Epithelial cell of proximal tubule (primary cell): ENCODE measurements around the gene ARID3B. TPM values are rescaled to one million over a fixed set of nuclear protein-coding genes. Genes with fewer than 3 reads are reported as not detected.

Experiments
- DNase-seq: peaks from one replicate; pipeline ENCODE4 v3.0.0-alpha.2; 2011; ENCODE audit warnings: low read depth
- H3K4me3 ChIP-seq: 2 replicates; pipeline ENCODE4 v1.5.1; 2011; ENCODE audit warnings: low read depth, mild to moderate bottlenecking, low read length
- total RNA-seq: library from RNA; depleted of rRNA; stranded (reverse); fragments of >200 nt; gene quantifications from 2 replicates; pipeline ENCODE4 v1.2.3, GENCODE V29; 2015
- TF ChIP-seq, protein P1 (sequence below): conservative IDR thresholded peaks from 2 replicates; pipeline ENCODE4 v1.5.1; 2012; ENCODE audit warnings: low read depth, mild to moderate bottlenecking, low read length

Gene ARID3B
- total RNA-seq, 1 donor from 2014 or later, result 22.4 TPM

- TF ChIP-seq, protein P1, sequence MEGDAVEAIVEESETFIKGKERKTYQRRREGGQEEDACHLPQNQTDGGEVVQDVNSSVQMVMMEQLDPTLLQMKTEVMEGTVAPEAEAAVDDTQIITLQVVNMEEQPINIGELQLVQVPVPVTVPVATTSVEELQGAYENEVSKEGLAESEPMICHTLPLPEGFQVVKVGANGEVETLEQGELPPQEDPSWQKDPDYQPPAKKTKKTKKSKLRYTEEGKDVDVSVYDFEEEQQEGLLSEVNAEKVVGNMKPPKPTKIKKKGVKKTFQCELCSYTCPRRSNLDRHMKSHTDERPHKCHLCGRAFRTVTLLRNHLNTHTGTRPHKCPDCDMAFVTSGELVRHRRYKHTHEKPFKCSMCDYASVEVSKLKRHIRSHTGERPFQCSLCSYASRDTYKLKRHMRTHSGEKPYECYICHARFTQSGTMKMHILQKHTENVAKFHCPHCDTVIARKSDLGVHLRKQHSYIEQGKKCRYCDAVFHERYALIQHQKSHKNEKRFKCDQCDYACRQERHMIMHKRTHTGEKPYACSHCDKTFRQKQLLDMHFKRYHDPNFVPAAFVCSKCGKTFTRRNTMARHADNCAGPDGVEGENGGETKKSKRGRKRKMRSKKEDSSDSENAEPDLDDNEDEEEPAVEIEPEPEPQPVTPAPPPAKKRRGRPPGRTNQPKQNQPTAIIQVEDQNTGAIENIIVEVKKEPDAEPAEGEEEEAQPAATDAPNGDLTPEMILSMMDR, result no peak
- peak overlapping the region; percentile 100 for H3K4me3 ChIP-seq
- no peak for DNase-seq
These were observed 73.9 kb downstream of the ARID3B start for GRCh38 chr15:74614744-74615507.

- no peak for DNase-seq
- TF ChIP-seq, protein P1, result no peak
- H3K4me3 ChIP-seq, result peak within 1 kb of the TSS; percentile 100
These were observed 74.7 kb downstream of the ARID3B start, which contains the start of gene CLK3 for GRCh38 chr15:74615508-74616365. TSS of gene CLK3 (plus strand) at chr15:74615836. CDS start at chr15:74619197, 3,361 bp downstream.

- TF ChIP-seq, protein P1, result no peak
- H3K4me3 ChIP-seq, result peak overlapping the region; percentile 100
- DNase-seq, result no peak
These were observed 75.4 kb downstream of the ARID3B start for GRCh38 chr15:74616366-74616939.

GRCh38 chr15:74616996-74617395 lies 76.0 kb downstream of the ARID3B start:
- DNase-seq, result no peak
- peak overlapping the region; percentile 100 for H3K4me3 ChIP-seq
- TF ChIP-seq, protein P1, result no peak

GRCh38 chr15:74618841-74619596 lies 78.0 kb downstream of the ARID3B start:
- no peak for DNase-seq
- TF ChIP-seq, protein P1, result no peak
- H3K4me3 ChIP-seq, result no peak overlapping the region

DNA sequence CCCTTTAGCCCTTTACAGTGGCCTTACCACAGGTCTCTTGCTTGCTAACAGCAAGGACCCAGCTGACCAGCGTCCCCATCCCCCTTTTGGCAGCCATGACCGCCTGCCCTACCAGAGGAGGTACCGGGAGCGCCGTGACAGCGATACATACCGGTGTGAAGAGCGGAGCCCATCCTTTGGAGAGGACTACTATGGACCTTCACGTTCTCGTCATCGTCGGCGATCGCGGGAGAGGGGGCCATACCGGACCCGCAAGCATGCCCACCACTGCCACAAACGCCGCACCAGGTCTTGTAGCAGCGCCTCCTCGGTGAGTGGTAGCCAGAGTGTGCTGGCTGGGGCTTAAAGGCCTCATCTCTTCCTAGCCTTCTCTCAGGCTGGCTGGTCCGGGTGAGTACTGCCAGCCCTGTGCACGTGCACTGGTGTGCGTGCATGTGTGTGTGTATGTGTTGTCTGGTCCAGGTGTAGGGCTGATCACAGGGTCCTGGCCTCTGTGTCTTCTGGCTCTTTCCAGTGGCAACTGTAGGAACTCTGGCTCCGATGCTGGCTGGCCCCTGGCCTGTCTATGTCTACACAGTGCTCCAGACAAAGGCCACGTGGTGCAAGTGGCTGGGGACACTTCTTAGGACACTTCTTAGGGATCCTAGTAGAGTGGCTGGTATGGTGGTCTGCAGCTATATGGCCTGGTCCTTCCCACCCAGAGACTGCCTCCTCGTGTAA lies 79.1 kb downstream of the ARID3B start:
- DNase-seq, result no peak
- H3K4me3 ChIP-seq, result no peak overlapping the region
- TF ChIP-seq, protein P1, result no peak
